ENCODE results near the gene SLC4A11. TPM values are rescaled to one million over a fixed set of nuclear protein-coding genes. Genes with fewer than 3 reads are reported as not detected.

SLC4A11 gene
- total RNA-seq, 3 donors from 2014 or later = 0.31 to 1.2 (median 1.1) TPM

GRCh38 chr20:3245156-3245555 lies 6.2 kb upstream of the SLC4A11 start:
- H3K36me3 ChIP-seq (ENCODE audit: low read depth) = no peaks in the 10 kb centered on the region
- no peak for DNase-seq
- no peak for ATAC-seq
- no peak for TF ChIP-seq CTCF (IDR thresholded peaks at IDR 0.05)
- H3K9me3 ChIP-seq = no peaks in the 10 kb centered on the region
- H3K4me3 ChIP-seq = no peak overlapping the region
- intact Hi-C loops (cut with DNase I, micrococcal nuclease) = no loop called here
- H3K4me1 ChIP-seq (ENCODE audit: low read depth) = peaks cover 5% of the 10 kb centered on the region

- Histone ChIP-seq H3K36me3 (ENCODE audit: low read depth) (no peaks in the 10 kb centered on the region), H3K4me3 (no peak overlapping the region), H3K9me3 (no peaks in the 10 kb centered on the region), H3K4me1 (ENCODE audit: low read depth) (peaks cover 5% of the 10 kb centered on the region)
- no peak for TF ChIP-seq CTCF (IDR thresholded peaks at IDR 0.05)
- ATAC-seq (no peak), DNase-seq (no peak)
- intact Hi-C loops (cut with DNase I, micrococcal nuclease) = no loop called here
Measured at GRCh38 chr20:3244613-3245012, 5.6 kb upstream of the SLC4A11 start.

- no peak for DNase-seq
- Histone ChIP-seq H3K9me3 (no peaks in the 10 kb centered on the region), H3K36me3 (ENCODE audit: low read depth) (no peaks in the 10 kb centered on the region), H3K4me1 (ENCODE audit: low read depth) (peaks cover under 1% of the 10 kb centered on the region), H3K4me3 (no peak overlapping the region)
- no peak for TF ChIP-seq CTCF (IDR thresholded peaks at IDR 0.05)
- intact Hi-C loops (cut with DNase I, micrococcal nuclease) = no loop called here
- ATAC-seq = no peak
Measured at GRCh38 chr20:3243718-3244358, 4.8 kb upstream of the SLC4A11 start.

- no peak for ATAC-seq
- no peak for DNase-seq
- H3K36me3 ChIP-seq (ENCODE audit: low read depth) = no peaks in the 10 kb centered on the region
- TF ChIP-seq CTCF (IDR thresholded peaks at IDR 0.05) = no peak
- no peaks in the 10 kb centered on the region for H3K9me3 ChIP-seq
- H3K4me3 ChIP-seq = no peak overlapping the region
- intact Hi-C loops (cut with DNase I, micrococcal nuclease) = no loop called here
- H3K4me1 ChIP-seq (ENCODE audit: low read depth) = peaks cover 6% of the 10 kb centered on the region
Measured at GRCh38 chr20:3242172-3242692, 3.2 kb upstream of the SLC4A11 start.

- no peak for DNase-seq
- ATAC-seq = no peak
- no peak overlapping the region for H3K4me3 ChIP-seq
- H3K4me1 ChIP-seq (ENCODE audit: low read depth) = peaks cover 6% of the 10 kb centered on the region
- no peaks in the 10 kb centered on the region for H3K9me3 ChIP-seq
- H3K36me3 ChIP-seq (ENCODE audit: low read depth) = no peaks in the 10 kb centered on the region
- TF ChIP-seq CTCF (IDR thresholded peaks at IDR 0.05) = no peak
- intact Hi-C loops (cut with DNase I, micrococcal nuclease) = no loop called here
Measured at GRCh38 chr20:3240776-3241363, 1.9 kb upstream of the SLC4A11 start.
